ENCODE data around the gene EID2B.

EID2B gene

DNA sequence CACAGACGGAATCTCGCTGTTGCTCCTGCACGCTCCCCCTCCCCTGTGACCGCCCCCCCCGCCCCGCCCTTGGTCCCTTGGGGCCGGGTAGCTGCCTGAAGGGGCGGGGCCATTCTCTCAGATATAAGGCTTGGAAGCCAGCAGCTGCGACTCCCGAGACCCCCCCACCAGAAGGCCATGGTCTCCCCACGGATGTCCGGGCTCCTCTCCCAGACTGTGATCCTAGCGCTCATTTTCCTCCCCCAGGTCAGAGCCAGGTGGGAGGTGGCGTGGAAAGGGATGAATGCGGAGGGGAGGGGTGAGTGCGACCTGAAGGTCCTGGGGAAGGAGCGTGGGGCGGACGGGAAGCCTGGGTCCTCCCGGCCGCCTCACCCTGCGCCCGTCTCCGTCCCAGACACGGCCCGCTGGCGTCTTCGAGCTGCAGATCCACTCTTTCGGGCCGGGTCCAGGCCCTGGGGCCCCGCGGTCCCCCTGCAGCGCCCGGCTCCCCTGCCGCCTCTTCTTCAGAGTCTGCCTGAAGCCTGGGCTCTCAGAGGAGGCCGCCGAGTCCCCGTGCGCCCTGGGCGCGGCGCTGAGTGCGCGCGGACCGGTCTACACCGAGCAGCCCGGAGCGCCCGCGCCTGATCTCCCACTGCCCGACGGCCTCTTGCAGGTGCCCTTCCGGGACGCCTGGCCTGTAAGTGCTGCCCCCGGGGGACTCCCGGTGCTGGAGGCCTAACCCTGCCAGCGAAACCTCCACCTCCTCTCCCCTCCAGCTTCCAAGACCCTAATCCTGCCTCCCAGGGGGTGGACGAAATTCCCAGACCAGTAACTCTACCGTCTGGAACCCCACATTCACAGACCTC lies 33.6 kb downstream of the EID2B start, which contains the start of gene DLL3:
TSS of gene DLL3 (plus strand) at position 150 of the 845 bp plus-strand sequence. CDS start at position 178, 28 bp downstream.
- no peak for DNase-seq (ENCODE audit: low spot score)

DNA sequence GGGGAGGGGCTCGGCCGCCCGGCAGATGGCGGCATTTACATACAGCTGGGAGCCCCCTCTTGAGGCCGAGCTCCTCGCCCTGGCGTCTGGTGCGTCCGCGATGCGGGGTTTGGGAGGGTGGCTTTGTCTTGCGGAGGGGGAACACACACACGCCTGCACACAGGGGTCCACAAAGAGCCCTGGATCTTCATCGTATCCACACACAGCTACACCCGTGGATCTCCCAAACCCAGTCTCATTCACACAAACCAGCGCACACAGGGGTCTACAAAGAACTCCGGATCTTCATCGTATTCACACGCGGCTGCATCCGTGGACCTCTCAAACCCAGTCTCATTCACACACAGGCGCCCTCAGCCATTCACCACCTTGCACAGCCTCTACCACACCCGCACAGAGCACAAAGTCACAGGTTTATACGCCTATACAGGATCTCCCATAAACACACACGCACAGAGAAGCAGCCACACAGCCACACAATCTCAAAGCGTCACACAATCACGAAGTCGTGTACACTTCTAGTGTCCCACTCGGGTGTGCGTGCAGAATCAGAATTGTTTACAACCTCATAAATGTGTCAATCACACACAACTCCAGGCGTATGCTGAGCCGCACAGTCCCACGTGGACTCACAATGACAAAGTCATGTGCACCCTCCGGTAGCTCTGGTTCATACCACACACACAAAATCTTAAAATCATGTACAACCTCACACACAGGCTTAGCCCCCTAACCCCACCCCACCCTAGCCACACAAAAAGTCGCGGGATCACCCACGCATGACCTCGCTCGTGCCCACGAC lies 34.5 kb downstream of the EID2B start:
- DNase-seq (ENCODE audit: low spot score), result no peak

DNA sequence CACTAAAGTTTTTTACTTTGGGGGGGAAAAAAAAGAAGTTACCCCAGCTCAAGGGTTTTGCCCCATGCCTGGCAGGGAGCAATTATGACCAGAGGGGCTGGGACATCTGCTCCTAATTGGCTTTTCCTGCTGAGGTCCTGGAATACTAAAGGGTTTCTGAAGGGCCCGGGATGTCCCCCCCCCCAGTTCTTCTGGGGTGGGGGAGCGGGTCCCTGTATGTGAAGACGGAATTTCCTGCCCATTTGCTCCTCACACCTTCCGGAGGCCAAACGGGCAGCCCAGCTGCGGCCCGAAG lies 35.0 kb downstream of the EID2B start:
- no peak for DNase-seq (ENCODE audit: low spot score)

DNA sequence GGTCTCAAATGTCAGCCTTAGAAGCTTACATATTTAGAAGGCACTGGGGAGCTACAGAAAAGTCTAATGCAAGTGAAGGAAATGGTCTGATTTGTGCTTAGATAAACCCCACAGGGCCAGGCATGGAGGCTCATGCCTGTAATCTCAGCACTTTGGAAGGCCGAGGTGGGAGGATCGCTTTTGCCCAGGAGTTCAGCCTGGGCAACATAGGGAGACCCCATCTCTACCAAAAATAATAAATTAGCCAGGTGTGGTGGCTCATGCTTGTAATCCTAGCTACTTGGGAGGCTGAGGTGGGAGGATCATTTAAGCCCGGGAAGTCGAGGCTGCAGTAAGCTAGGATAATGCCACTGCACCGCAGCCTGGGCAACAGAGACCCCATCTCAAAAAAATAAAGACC lies 36.6 kb downstream of the EID2B start:
- DNase-seq (ENCODE audit: low spot score), result no peak

DNA sequence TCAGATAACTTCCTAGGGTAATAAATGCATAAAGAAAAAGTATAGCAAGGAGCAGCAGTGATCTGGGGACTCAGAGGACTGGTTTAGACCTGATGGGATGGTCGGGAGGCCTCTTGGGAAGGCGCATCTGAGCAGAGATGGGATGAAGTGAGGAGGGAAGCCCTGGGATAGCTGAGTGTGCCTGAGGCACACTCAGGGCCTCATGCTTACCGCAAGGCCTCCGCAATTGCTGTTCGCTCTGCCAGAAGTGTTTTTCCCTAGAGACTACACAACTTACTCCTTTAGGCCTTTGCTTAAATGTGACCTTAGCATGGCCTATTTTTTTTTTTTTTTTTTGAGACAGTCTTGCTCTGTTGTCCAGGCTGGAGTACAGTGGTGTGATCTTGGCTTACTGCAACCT lies 38.0 kb downstream of the EID2B start:
- DNase-seq (ENCODE audit: low spot score), result no peak

DNA sequence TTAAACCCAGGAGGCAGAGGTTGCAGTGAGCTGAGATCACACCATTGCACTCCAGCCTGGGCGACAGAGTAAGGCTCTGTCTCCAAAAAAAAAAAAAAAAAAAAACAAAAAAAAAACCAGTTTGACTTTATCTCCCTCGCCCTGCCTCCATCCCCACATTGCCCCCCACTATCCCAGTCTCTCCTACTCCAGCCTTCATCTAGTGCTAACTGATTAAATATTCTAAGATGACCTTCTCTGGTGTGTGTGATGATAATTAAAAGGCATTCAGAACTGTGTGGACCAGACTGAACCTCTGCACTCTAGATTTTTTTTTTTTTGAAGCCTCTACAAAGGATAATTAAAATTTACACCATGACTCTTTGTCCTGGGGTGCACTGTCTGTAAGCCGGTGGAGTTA lies 39.9 kb downstream of the EID2B start:
- DNase-seq (ENCODE audit: low spot score), result no peak

DNA sequence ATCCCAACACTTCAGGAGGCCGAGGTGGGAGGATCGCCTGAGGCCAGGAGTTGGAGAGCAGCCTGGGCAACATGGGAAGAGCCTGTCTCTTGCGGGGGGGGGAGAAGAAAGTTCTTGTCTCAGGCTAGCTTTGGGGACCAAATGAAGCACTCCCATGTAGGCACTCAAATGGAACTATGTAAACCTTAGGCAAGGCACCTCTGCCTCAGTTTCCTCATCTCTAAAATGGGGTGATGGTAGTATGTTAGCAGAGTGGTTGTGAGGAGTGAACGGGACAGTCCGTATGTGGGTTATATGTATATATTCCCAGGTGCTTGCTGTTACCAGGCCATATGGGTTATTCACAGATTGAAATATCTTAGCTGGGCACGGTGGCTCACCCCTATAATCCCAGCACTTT lies 40.4 kb downstream of the EID2B start:
- DNase-seq (ENCODE audit: low spot score), result no peak

DNA sequence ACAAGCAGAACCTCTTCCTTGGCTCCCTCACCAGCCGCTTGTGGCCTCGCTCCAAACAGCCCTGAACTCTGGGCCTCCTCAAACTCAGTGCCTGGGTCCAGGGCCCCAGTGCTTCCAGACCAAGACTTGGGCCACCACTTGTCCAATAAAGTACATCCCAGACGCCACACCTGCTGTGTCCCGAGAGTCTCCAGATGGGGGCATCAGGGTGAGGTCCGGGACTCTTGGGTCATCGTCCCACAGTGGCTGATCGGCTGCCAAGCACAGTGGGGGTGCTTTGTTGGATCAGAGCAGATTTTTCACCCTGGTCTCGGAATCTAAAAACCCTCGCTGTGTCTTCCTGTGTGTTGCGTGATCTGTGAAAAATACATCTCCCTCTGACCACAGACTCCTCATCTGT lies 42.9 kb downstream of the EID2B start:
- DNase-seq (ENCODE audit: low spot score), result no peak

DNA sequence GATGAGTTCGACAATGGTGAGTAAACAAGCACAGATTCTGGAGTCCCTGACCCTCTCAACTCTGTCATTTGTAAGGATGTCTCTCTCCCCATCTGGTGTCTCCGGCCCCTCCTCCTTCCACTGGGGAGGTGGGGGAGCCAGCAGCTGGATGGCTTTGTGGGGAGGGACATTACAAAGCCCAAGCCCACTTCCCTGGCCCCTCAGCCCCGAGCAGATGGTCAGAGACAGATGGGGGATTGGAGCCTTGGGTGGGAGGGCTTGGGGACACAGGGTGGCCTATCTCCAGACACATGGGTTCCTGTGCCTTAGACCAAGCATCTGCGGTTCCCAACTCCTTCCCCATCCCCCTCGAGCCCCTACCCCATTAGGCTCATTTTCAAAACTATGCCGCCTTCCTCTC lies 49.5 kb downstream of the EID2B start:
- no peak for DNase-seq (ENCODE audit: low spot score)

DNA sequence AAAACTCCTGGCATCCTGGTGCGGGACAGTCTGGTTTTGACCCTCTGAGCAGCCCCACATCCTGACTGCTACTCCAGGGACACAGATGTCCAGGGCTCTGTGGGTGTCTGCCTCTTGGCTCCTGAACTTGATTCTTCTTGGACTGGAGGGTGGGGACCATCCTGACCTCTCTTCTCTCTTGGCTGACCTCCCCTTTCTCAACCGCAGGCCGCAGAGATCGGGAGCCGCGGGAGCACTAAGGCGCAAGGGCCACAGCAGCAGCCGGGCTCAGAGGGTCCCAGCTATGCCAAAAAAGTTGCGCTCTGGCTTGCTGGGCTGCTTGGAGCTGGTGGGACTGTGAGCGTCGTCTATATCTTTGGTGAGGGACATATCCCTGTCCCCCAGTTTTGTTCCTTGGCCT lies 51.0 kb downstream of the EID2B start:
- DNase-seq (ENCODE audit: low spot score), result no peak

DNA sequence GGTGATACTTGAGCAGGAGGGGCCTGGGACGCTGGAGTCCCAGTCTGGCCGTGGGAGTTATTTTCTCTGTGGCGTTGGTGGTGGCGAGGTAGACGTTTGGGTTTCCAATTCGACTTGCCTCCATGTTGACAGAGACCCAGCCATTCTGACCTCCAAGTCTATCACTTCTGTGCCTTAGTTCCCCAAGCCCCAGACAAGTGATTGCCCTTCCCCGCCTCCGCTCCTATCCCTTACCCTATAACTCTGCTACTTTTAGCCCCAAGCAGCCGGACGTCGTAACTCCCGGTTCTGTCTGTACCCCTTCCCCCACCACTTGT lies 51.5 kb downstream of the EID2B start:
- DNase-seq (ENCODE audit: low spot score), result no peak
